ENCODE results near the gene NR1H3. TPM values are rescaled to one million over a fixed set of nuclear protein-coding genes. Genes with fewer than 3 reads are reported as not detected.
A peak's percentile ranks its signal among the peaks of the same experiment; 100 is the strongest.

NR1H3 gene
- total RNA-seq, 1 donor from 2014 or later, result 15.4 TPM

- intact Hi-C loops (cut with micrococcal nuclease), result loop anchor here (1.0 to 5.0 kb wide), 4 partner anchors 20 to 312 kb away; partner anchors contain the start of gene CSTPP1
- H3K27ac Mint-ChIP-seq, result peak within 1 kb of the TSS; percentile 98
- peak; percentile 96 for DNase-seq
- H3K9me3 Mint-ChIP-seq, result no peaks in the 10 kb centered on the region
- H3K4me1 Mint-ChIP-seq, result peaks cover 14% of the 10 kb centered on the region
- H3K27me3 Mint-ChIP-seq, result no peaks in the 10 kb centered on the region
- H3K4me3 Mint-ChIP-seq, result peak within 1 kb of the TSS; percentile 98
- H3K36me3 Mint-ChIP-seq (ENCODE audit: low read depth), result peaks cover 19% of the 10 kb centered on the region
These were observed 9.0 kb upstream of the NR1H3 start, which contains the start of gene ACP2 for GRCh38 chr11:47248664-47249377. ACP2 (minus strand) TSS chr11:47248814; CDS start chr11:47248789, 25 bp downstream.

GRCh38 chr11:47249378-47249715 is 8.4 kb upstream of the NR1H3 start:
- peak overlapping the region; percentile 98 for H3K27ac Mint-ChIP-seq
- H3K9me3 Mint-ChIP-seq, result no peaks in the 10 kb centered on the region
- intact Hi-C loops (cut with micrococcal nuclease), result loop anchor here (5.0 kb wide), 1 partner anchor 312 kb away; the partner anchor contains the start of gene CSTPP1

GRCh38 chr11:47251751-47252150 is 6.0 kb upstream of the NR1H3 start:
- peaks cover 5% of the 10 kb centered on the region for H3K36me3 Mint-ChIP-seq (ENCODE audit: low read depth)
- H3K27me3 Mint-ChIP-seq, result no peaks in the 10 kb centered on the region
- intact Hi-C loops (cut with micrococcal nuclease), result no loop called here
- H3K4me1 Mint-ChIP-seq, result peaks cover 16% of the 10 kb centered on the region
- H3K27ac Mint-ChIP-seq, result no peak overlapping the region
- DNase-seq, result no peak
- H3K4me3 Mint-ChIP-seq, result no peak overlapping the region
- H3K9me3 Mint-ChIP-seq, result no peaks in the 10 kb centered on the region

More at GRCh38 chr11:47249378-47249715, 8.4 kb upstream of the NR1H3 start:
- DNase-seq, result no peak
- peak overlapping the region; percentile 98 for H3K4me3 Mint-ChIP-seq
- no peaks in the 10 kb centered on the region for H3K27me3 Mint-ChIP-seq
- peaks cover 14% of the 10 kb centered on the region for H3K4me1 Mint-ChIP-seq
- peaks cover 18% of the 10 kb centered on the region for H3K36me3 Mint-ChIP-seq (ENCODE audit: low read depth)

GRCh38 chr11:47253660-47254059 is 4.1 kb upstream of the NR1H3 start:
- H3K27me3 Mint-ChIP-seq, result no peaks in the 10 kb centered on the region

DNA sequence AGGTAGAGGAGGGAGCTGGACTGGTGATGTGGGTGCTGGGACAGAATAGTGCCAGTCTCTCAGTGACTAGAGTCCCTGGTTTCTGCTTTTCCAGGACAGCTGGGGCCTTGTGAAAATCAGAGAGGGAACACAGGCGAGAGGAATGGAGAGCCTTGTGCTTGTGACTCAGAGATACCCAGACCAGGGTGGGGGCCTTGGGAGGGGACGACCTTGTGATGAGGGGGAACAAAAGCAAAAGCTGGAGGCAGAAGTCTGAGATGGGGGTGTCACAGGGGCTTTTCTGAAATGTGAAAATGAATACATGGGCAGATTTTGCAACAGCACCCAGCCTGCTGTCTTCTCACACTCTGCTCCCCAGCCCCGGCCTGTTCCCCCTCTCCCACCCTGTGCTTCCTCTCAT is 3.4 kb upstream of the NR1H3 start:
- Mint-ChIP-seq H3K27me3 (no peaks in the 10 kb centered on the region), H3K4me3 (no peak overlapping the region), H3K27ac (no peak overlapping the region), H3K36me3 (ENCODE audit: low read depth) (peaks cover 2% of the 10 kb centered on the region), H3K4me1 (peaks cover 13% of the 10 kb centered on the region), H3K9me3 (no peaks in the 10 kb centered on the region)
- intact Hi-C loops (cut with micrococcal nuclease), result no loop called here
- no peak for DNase-seq

More at GRCh38 chr11:47253660-47254059, 4.1 kb upstream of the NR1H3 start:
- H3K9me3 Mint-ChIP-seq, result no peaks in the 10 kb centered on the region
- peaks cover 12% of the 10 kb centered on the region for H3K4me1 Mint-ChIP-seq
- intact Hi-C loops (cut with micrococcal nuclease), result no loop called here
- DNase-seq, result no peak
- no peak overlapping the region for H3K4me3 Mint-ChIP-seq
- H3K27ac Mint-ChIP-seq, result no peak overlapping the region
- peaks cover 2% of the 10 kb centered on the region for H3K36me3 Mint-ChIP-seq (ENCODE audit: low read depth)

- H3K4me1 Mint-ChIP-seq, result peaks cover 11% of the 10 kb centered on the region
- no peak for DNase-seq
- no peaks in the 10 kb centered on the region for H3K27me3 Mint-ChIP-seq
- no peak overlapping the region for H3K27ac Mint-ChIP-seq
- peaks cover 2% of the 10 kb centered on the region for H3K36me3 Mint-ChIP-seq (ENCODE audit: low read depth)
- H3K9me3 Mint-ChIP-seq, result no peaks in the 10 kb centered on the region
- H3K4me3 Mint-ChIP-seq, result no peak overlapping the region
- intact Hi-C loops (cut with micrococcal nuclease), result no loop called here
These were observed 1.4 kb upstream of the NR1H3 start for GRCh38 chr11:47256374-47256773.

GRCh38 chr11:47257177-47257516 is 649 bp upstream of the NR1H3 start:
- no peaks in the 10 kb centered on the region for H3K9me3 Mint-ChIP-seq
- no peaks in the 10 kb centered on the region for H3K27me3 Mint-ChIP-seq
- H3K36me3 Mint-ChIP-seq (ENCODE audit: low read depth), result peaks cover 2% of the 10 kb centered on the region
- peaks cover 11% of the 10 kb centered on the region for H3K4me1 Mint-ChIP-seq
- H3K4me3 Mint-ChIP-seq, result no peak overlapping the region
- DNase-seq, result no peak
- intact Hi-C loops (cut with micrococcal nuclease), result no loop called here
- H3K27ac Mint-ChIP-seq, result no peak overlapping the region

GRCh38 chr11:47258317-47258902 is 614 bp downstream of the NR1H3 start:
- intact Hi-C loops (cut with micrococcal nuclease), result no loop called here
- Mint-ChIP-seq H3K4me1 (peaks cover 11% of the 10 kb centered on the region), H3K36me3 (ENCODE audit: low read depth) (peaks cover 2% of the 10 kb centered on the region), H3K27me3 (no peaks in the 10 kb centered on the region), H3K27ac (no peak overlapping the region), H3K4me3 (no peak overlapping the region), H3K9me3 (no peaks in the 10 kb centered on the region)
- DNase-seq, result no peak

GRCh38 chr11:47259232-47259977 is 1.6 kb downstream of the NR1H3 start:
- Mint-ChIP-seq H3K27ac (peak overlapping the region; percentile 7), H3K4me1 (peaks cover 16% of the 10 kb centered on the region), H3K9me3 (no peaks in the 10 kb centered on the region), H3K36me3 (ENCODE audit: low read depth) (peaks cover 2% of the 10 kb centered on the region), H3K27me3 (no peaks in the 10 kb centered on the region), H3K4me3 (no peak overlapping the region)
- intact Hi-C loops (cut with micrococcal nuclease), result loop anchor here (1.0 kb wide), 1 partner anchor 82 kb away; no protein-coding TSS in a partner anchor
- DNase-seq, result peak; percentile 84

DNA sequence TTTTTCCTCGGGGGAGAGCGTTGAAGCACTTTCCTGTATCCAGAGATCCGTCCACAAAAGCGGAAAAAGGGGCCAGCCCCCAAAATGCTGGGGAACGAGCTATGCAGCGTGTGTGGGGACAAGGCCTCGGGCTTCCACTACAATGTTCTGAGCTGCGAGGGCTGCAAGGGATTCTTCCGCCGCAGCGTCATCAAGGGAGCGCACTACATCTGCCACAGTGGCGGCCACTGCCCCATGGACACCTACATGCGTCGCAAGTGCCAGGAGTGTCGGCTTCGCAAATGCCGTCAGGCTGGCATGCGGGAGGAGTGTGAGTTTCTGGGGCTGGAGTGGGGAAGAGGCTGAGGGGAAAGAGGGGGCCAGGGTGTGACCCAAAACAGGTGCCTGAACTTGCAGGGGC is 2.6 kb downstream of the NR1H3 start:
- H3K36me3 Mint-ChIP-seq (ENCODE audit: low read depth), result no peaks in the 10 kb centered on the region
- no peaks in the 10 kb centered on the region for H3K27me3 Mint-ChIP-seq
- H3K4me3 Mint-ChIP-seq, result no peak overlapping the region
- no peaks in the 10 kb centered on the region for H3K9me3 Mint-ChIP-seq
- no peak overlapping the region for H3K27ac Mint-ChIP-seq
- peaks cover 20% of the 10 kb centered on the region for H3K4me1 Mint-ChIP-seq
- DNase-seq, result no peak
- intact Hi-C loops (cut with micrococcal nuclease), result loop anchor here (10.0 kb wide), 1 partner anchor 294 kb away; the partner anchor contains the start of gene CELF1

DNA sequence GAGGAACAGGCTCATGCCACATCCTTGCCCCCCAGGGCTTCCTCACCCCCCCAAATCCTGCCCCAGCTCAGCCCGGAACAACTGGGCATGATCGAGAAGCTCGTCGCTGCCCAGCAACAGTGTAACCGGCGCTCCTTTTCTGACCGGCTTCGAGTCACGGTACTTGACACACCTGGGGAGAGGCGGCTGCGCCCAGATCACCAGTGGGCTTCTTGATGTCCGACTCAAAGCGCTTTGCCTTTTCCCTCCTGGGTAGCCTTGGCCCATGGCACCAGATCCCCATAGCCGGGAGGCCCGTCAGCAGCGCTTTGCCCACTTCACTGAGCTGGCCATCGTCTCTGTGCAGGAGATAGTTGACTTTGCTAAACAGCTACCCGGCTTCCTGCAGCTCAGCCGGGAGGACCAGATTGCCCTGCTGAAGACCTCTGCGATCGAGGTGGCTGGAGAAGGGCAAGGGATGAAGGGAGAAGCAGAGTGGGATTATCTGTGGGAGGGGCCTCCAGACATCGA is 3.5 kb downstream of the NR1H3 start:
- intact Hi-C loops (cut with micrococcal nuclease), result loop anchor here (10.0 kb wide), 1 partner anchor 293 kb away; the partner anchor contains the start of gene CELF1
- H3K36me3 Mint-ChIP-seq (ENCODE audit: low read depth), result no peaks in the 10 kb centered on the region
- no peak overlapping the region for H3K4me3 Mint-ChIP-seq
- H3K9me3 Mint-ChIP-seq, result no peaks in the 10 kb centered on the region
- DNase-seq, result no peak
- H3K27ac Mint-ChIP-seq, result peak overlapping the region; percentile 48
- no peaks in the 10 kb centered on the region for H3K27me3 Mint-ChIP-seq
- peaks cover 26% of the 10 kb centered on the region for H3K4me1 Mint-ChIP-seq

- Mint-ChIP-seq H3K9me3 (no peaks in the 10 kb centered on the region), H3K36me3 (ENCODE audit: low read depth) (no peaks in the 10 kb centered on the region), H3K27ac (peak overlapping the region; percentile 61), H3K4me1 (peaks cover 36% of the 10 kb centered on the region), H3K4me3 (no peak overlapping the region), H3K27me3 (no peaks in the 10 kb centered on the region)
- intact Hi-C loops (cut with micrococcal nuclease), result loop anchor here (10.0 kb wide), 1 partner anchor 291 kb away; the partner anchor contains the start of gene CELF1
- DNase-seq, result no peak
These were observed 6.3 kb downstream of the NR1H3 start for GRCh38 chr11:47264119-47264518.

DNA sequence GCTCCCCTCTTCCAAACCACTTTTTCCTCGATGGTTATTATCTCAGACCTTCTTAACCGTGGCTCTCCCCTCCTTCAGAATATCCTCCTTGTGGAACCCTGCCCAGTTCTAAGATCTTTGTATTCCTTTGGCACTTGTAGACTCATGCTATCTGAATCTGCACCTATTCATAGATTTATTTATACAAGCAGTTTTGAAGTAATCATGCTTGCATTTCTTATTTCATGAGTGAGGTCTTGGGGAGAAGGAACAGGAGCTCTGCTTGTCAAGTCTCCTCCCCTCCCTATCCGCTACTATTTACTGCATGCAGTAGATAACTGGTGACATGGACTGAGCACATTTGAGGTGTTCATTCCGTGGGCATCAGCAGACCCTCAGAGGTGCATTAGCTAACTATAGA is 6.7 kb downstream of the NR1H3 start:
- Mint-ChIP-seq H3K27ac (peak overlapping the region; percentile 86), H3K27me3 (no peaks in the 10 kb centered on the region), H3K4me3 (no peak overlapping the region), H3K4me1 (peaks cover 34% of the 10 kb centered on the region), H3K9me3 (no peaks in the 10 kb centered on the region), H3K36me3 (ENCODE audit: low read depth) (no peaks in the 10 kb centered on the region)
- DNase-seq, result no peak
- intact Hi-C loops (cut with micrococcal nuclease), result loop anchor here (10.0 kb wide), 1 partner anchor 290 kb away; the partner anchor contains the start of gene CELF1
